ENCODE results near the gene ALG14. TPM values are rescaled to one million over a fixed set of nuclear protein-coding genes. Genes with fewer than 3 reads are reported as not detected.

Gene ALG14
- total RNA-seq, 6 donors from 2014 or later, result 0.55 to 6.2 (median 0.98) TPM

DNA sequence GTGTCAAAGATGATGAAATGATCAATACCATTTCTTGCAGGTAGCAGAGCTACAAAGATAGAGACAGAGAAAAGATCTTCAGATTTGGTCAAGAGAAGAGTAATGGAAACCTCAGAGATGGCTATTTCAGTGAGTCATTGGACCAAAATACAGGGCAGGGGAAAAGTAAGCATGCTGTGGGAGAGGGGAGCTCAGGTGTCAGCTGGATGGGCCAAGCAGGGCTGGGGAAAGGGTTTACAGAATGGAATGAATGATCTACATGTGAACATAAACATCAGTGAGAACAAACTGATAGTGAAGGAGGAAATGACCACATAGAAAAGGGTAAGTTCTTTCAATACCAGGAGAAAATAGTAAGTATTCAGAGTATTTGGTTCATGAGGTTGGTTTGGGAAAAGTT, 84.4 kb downstream of the ALG14 start:
- TF ChIP-seq POLR2A (IDR thresholded peaks at IDR 0.05) (no peak), CTCF (IDR thresholded peaks at IDR 0.05) (no peak), EP300 (IDR thresholded peaks at IDR 0.05) (no peak), POLR2AphosphoS5 (IDR thresholded peaks at IDR 0.05) (no peak)

GRCh38 chr1:94986783-94987182, 86.0 kb downstream of the ALG14 start:
- no peak for DNase-seq

More for the DNA sequence above, 84.4 kb downstream of the ALG14 start:
- Histone ChIP-seq H3K27me3 (no peaks in the 10 kb centered on the region), H3K9me3 (no peaks in the 10 kb centered on the region), H3K27ac (peak overlapping the region in 2 of 4 donors; percentile 2 to 11), H3K4me1 (peaks cover 0 to 16% (median 6%) of the 10 kb centered on the region in 4 donors), H3K4me3 (no peak overlapping the region), H3K36me3 (no peaks in the 10 kb centered on the region)
- no peak for DNase-seq
- no peak for ATAC-seq (ENCODE audit: low FRiP score in 2 of 2)

DNA sequence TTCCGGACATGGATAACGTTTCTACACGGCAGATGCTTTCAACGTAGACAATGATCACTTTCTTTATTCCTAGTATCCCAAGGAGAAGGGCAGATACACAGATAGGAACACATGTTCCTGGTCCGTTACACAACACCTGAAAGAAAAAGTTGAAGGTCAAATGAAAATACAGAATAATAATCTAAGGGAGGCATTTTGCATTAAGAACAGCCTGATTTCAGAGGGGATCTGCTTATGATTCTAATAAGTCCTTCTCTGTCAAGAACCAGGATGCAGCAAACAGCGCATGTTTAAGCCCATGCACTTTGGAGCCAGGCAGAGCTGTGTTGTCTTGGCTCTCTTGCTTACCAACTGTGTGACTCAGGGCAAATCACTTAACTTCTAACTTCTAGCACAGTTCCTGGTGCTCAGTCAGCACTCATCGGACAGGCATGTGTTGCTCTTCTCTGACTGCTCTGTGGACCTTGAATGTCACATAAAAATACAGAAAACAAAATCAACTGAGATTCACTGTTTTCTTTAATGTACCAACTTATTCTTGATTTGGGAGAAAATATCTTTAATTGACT, 89.5 kb downstream of the ALG14 start:
- no peak for TF ChIP-seq POLR2A (IDR thresholded peaks at IDR 0.05)
- no peak for TF ChIP-seq CTCF (IDR thresholded peaks at IDR 0.05)
- no peak for TF ChIP-seq POLR2AphosphoS5 (IDR thresholded peaks at IDR 0.05)
- TF ChIP-seq EP300 (IDR thresholded peaks at IDR 0.05), result no peak
- ATAC-seq (ENCODE audit: low FRiP score in 2 of 2) (peak in 1 of 2 donors; percentile 77), DNase-seq (no peak)
- H3K27me3 ChIP-seq, result no peaks in the 10 kb centered on the region
- peaks cover 0 to 16% (median 9%) of the 10 kb centered on the region in 4 donors for H3K4me1 ChIP-seq
- peak overlapping the region in 3 of 4 donors; percentile 12 to 71 (median 62) for H3K27ac ChIP-seq
- no peak overlapping the region for H3K4me3 ChIP-seq
- no peaks in the 10 kb centered on the region for H3K9me3 ChIP-seq
- 82 to 83% methylated on average over 7 of the region's 7 CpGs for WGBS, 2 donors
- H3K36me3 ChIP-seq, result no peaks in the 10 kb centered on the region

More at GRCh38 chr1:94986783-94987182, 86.0 kb downstream of the ALG14 start:
- no peak overlapping the region for H3K27ac ChIP-seq
- H3K9me3 ChIP-seq, result no peaks in the 10 kb centered on the region
- no peaks in the 10 kb centered on the region for H3K36me3 ChIP-seq
- H3K4me3 ChIP-seq, result no peak overlapping the region
- H3K27me3 ChIP-seq, result no peaks in the 10 kb centered on the region
- peaks cover 0 to 23% (median 8%) of the 10 kb centered on the region in 4 donors for H3K4me1 ChIP-seq
- peak in 1 of 2 donors; percentile 54 for ATAC-seq (ENCODE audit: low FRiP score in 2 of 2)
- WGBS, 2 donors, result 84 to 89% methylated on average over 6 of the region's 6 CpGs
- TF ChIP-seq POLR2A (IDR thresholded peaks at IDR 0.05) (no peak), CTCF (IDR thresholded peaks at IDR 0.05) (no peak), EP300 (IDR thresholded peaks at IDR 0.05) (no peak), POLR2AphosphoS5 (IDR thresholded peaks at IDR 0.05) (no peak)

- H3K4me3 ChIP-seq, result no peak overlapping the region
- H3K36me3 ChIP-seq, result no peaks in the 10 kb centered on the region
- H3K27me3 ChIP-seq, result no peaks in the 10 kb centered on the region
- H3K27ac ChIP-seq, result peak overlapping the region in 2 of 4 donors; percentile 56 to 71
- ATAC-seq (ENCODE audit: low FRiP score in 2 of 2), result no peak
- no peak for TF ChIP-seq POLR2A (IDR thresholded peaks at IDR 0.05)
- no peak for TF ChIP-seq EP300 (IDR thresholded peaks at IDR 0.05)
- TF ChIP-seq CTCF (IDR thresholded peaks at IDR 0.05), result no peak
- no peak for TF ChIP-seq POLR2AphosphoS5 (IDR thresholded peaks at IDR 0.05)
- WGBS, 2 donors, result 95 to 98% methylated on average over 2 of the region's 2 CpGs
- peaks cover 0 to 14% (median 8%) of the 10 kb centered on the region in 4 donors for H3K4me1 ChIP-seq
- no peak for DNase-seq
- H3K9me3 ChIP-seq, result no peaks in the 10 kb centered on the region
Observed at GRCh38 chr1:94982398-94982797, 90.4 kb downstream of the ALG14 start.

DNA sequence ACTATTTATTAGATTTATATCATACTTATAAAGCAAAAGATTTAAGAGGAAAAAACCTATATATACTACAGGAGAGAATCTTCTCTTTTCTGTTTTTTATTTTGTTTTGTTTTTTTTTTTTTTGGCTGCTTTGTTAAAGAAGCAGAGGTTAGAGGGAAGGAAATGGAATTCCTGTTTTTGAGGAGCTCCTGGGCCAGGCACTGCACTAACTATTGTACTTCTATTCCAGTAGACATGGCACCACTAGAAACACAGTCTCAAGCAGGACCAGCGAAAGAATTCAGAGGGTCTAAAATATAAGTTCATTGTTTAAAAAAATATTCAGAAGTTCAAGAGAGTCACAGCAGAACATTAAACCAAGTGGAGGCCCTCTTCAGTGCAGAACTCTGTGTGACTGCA, 91.2 kb downstream of the ALG14 start:
- TF ChIP-seq POLR2A (IDR thresholded peaks at IDR 0.05) (no peak), POLR2AphosphoS5 (IDR thresholded peaks at IDR 0.05) (no peak), EP300 (IDR thresholded peaks at IDR 0.05) (no peak), CTCF (IDR thresholded peaks at IDR 0.05) (no peak)
- DNase-seq, result no peak
- Histone ChIP-seq H3K9me3 (no peaks in the 10 kb centered on the region), H3K4me3 (no peak overlapping the region), H3K36me3 (no peaks in the 10 kb centered on the region), H3K4me1 (peaks cover 0 to 14% (median 8%) of the 10 kb centered on the region in 4 donors), H3K27ac (peak overlapping the region in 3 of 4 donors; percentile 47 to 71 (median 66)), H3K27me3 (no peaks in the 10 kb centered on the region)
- no peak for ATAC-seq (ENCODE audit: low FRiP score in 2 of 2)
- 66 to 73% methylated on average over 1 of the region's 1 CpG for WGBS, 2 donors

All from upper lobe of left lung (tissue), 6 donors.